Measurements from ENCODE around the gene INCA1. TPM values are rescaled to one million over a fixed set of nuclear protein-coding genes. Genes with fewer than 3 reads are reported as not detected.

INCA1 gene
- total RNA-seq, 1 donor from 2014 or later, result 0.86 TPM

DNA sequence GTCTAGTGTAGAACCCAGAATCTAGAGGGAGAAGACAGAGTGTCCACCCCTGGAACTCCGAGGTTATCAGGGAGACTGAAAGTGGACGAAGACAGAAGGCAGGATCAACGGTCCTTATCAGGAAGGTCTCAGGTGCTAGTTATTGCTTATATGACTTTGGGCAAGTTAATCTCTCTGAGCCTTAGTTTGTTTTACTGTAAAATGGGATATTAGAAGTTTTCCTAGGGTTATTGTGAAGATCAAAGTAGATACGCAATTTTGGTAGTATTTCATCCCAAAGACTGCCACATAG, 56.1 kb downstream of the INCA1 start:
- H3K4me1 Mint-ChIP-seq, result peaks cover 56% of the 10 kb centered on the region
- no peak for DNase-seq (ENCODE audit: low read depth, low spot score)
- peak overlapping the region; percentile 53 for H3K27ac Mint-ChIP-seq (ENCODE audit: unreplicated experiment)
- TF ChIP-seq, protein P1, sequence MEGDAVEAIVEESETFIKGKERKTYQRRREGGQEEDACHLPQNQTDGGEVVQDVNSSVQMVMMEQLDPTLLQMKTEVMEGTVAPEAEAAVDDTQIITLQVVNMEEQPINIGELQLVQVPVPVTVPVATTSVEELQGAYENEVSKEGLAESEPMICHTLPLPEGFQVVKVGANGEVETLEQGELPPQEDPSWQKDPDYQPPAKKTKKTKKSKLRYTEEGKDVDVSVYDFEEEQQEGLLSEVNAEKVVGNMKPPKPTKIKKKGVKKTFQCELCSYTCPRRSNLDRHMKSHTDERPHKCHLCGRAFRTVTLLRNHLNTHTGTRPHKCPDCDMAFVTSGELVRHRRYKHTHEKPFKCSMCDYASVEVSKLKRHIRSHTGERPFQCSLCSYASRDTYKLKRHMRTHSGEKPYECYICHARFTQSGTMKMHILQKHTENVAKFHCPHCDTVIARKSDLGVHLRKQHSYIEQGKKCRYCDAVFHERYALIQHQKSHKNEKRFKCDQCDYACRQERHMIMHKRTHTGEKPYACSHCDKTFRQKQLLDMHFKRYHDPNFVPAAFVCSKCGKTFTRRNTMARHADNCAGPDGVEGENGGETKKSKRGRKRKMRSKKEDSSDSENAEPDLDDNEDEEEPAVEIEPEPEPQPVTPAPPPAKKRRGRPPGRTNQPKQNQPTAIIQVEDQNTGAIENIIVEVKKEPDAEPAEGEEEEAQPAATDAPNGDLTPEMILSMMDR (conservative IDR thresholded peaks at IDR 0.05), result no peak
- H3K36me3 Mint-ChIP-seq (ENCODE audit: low read depth), result peaks cover 19% of the 10 kb centered on the region
- H3K9me3 Mint-ChIP-seq, result no peaks in the 10 kb centered on the region
- H3K4me3 Mint-ChIP-seq, result peak overlapping the region; percentile 96
- H3K27me3 Mint-ChIP-seq (ENCODE audit: low read depth), result peaks cover 11% of the 10 kb centered on the region

DNA sequence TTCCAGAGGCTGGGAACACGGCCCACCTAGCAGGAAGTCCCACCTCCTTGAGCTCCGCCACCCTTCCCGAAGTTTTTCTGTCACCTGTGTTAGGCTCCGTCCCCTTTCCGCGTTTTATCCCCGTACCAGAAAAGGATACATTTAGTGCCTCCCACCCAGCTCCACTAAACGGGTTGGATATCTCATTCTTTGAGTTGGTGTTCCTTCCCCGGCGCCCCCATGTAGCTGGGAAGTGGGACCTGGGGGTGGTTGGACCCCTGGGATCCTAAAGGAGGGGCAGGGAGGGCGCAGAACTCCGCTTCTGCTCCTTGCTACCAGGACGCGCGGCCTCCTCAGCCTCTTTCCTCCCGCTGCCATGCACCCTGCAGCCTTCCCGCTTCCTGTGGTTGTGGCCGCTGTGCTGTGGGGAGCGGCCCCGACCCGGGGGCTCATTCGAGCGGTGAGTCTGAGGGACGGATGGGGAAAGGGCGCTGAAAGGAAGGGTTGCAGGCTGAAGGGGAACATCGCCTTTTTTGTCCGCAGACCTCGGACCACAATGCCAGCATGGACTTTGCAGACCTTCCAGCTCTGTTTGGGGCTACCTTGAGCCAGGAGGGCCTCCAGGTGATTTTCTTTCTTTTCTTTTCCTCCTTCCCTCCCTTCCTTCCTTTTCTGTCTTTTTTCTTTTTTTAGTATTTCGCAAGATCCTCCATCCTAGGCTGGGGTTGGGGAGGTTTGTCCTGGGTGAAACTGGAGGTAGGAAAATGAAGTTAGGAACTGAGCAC, 56.6 kb downstream of the INCA1 start:
- TF ChIP-seq, protein P1 (conservative IDR thresholded peaks at IDR 0.05), result no peak
- no peaks in the 10 kb centered on the region for H3K9me3 Mint-ChIP-seq
- H3K4me1 Mint-ChIP-seq, result peaks cover 54% of the 10 kb centered on the region
- no peak for DNase-seq (ENCODE audit: low read depth, low spot score)
- peak overlapping the region; percentile 99 for H3K27ac Mint-ChIP-seq (ENCODE audit: unreplicated experiment)
- H3K36me3 Mint-ChIP-seq (ENCODE audit: low read depth), result peaks cover 21% of the 10 kb centered on the region
- peak overlapping the region; percentile 96 for H3K4me3 Mint-ChIP-seq
- peaks cover 11% of the 10 kb centered on the region for H3K27me3 Mint-ChIP-seq (ENCODE audit: low read depth)

DNA sequence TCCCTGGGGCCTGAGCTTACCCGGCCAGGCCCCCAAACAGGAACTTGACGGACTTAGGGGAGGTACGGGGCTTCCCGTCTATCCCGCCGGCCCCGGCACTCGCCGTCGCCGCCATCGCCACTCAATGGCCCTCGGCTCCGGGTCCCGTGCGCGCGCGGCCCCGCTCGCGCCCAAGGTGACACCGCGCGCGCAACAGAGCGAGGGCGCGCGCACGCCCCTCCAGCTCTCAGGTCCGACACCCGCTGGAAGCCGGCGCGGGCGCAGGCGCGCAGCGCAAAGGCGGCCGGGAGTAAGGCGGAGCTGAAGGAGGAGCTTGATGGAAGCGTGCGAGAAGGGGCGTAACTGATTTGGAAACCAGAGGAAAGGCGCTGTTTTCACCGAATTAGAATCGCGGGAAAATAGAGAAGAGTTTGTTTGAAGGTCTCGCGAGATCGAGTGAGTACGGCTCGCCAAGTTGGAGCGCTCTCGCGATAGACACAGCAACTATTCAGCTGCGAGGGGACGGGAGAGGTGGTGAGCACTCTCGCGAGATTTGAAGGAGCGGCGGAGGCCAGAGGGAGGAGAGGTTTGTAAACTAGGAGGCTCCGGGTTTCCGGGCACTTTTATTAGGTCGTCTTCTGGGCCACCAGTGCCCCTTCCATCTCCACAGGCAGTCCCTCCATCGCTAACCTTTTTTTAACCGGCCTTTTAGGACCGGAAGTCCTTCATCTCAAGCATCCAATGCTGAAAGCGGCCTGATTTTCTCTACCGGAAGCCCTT, 57.3 kb downstream of the INCA1 start, which contains the start of the genes RNF167 and SLC25A11:
Gene RNF167, plus strand, starts transcription at position 473 of the 759 bp plus-strand sequence. CDS start 642 bp downstream, outside the sequence.
Gene SLC25A11, minus strand, starts transcription at position 251 of the 759 bp plus-strand sequence. Its CDS starts 136 bp downstream, at position 115.
- TF ChIP-seq, protein P1 (conservative IDR thresholded peaks at IDR 0.05), result no peak
- H3K4me3 Mint-ChIP-seq, result peak within 1 kb of the TSS; percentile 96
- H3K27ac Mint-ChIP-seq (ENCODE audit: unreplicated experiment), result peak within 1 kb of the TSS; percentile 99
- DNase-seq (ENCODE audit: low read depth, low spot score), result peak; percentile 91
- H3K9me3 Mint-ChIP-seq, result no peaks in the 10 kb centered on the region
- H3K36me3 Mint-ChIP-seq (ENCODE audit: low read depth), result peaks cover 13% of the 10 kb centered on the region
- peaks cover 6% of the 10 kb centered on the region for H3K27me3 Mint-ChIP-seq (ENCODE audit: low read depth)
- H3K4me1 Mint-ChIP-seq, result peaks cover 46% of the 10 kb centered on the region

DNA sequence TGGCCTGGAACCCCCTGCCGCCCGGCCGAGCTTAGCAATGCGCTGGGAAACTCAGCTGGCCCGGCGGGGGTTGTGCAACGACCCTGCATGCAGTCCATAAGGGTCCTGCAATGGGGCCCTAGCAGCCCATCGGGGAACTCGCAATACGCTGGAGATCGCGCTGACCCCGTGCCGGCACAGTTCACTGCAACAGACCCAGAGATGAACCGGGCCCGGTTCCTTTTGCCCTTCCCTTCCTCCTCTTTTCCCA, 57.9 kb downstream of the INCA1 start:
- H3K9me3 Mint-ChIP-seq, result no peaks in the 10 kb centered on the region
- H3K27me3 Mint-ChIP-seq (ENCODE audit: low read depth), result peaks cover 6% of the 10 kb centered on the region

DNA sequence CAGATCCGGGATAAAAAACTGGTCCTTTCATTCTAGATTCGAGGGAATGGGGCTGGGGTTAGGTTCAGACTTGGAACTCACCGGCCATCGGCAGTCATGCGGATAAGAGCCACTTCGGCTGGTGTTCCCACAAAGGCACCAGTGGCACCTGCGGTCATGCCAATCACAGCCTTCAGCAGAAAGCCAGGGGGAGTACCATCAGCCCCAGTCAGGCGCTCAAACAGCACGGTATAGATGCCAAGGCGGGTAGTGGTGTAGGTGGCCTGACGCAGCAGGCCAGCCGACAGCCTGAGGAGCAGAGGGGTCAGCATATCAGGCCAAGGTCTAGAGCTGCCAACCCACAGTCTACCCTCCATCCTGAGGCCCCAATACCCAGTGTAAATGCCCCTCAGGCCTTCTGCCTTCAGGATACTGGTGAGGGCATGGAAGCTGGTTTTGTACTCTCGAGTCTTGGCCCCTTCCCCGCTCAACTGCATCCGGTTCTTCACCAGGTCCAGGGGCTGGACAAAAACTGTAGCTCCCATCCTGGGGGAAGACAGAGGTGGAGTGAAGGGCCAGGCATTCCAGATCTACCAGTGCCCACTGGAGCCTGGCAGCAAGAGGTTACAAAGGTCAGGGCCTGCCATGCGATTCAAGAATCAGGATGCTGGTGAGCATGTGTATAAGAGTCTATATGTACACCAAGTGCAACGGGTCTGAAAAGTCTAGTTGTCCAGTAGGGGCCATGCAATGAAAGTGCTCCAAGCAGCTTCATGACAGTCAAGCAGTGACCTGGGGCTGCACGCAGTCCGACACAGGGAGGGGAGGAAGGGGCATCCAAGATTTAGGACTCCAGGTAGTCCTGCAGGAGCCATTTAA, 58.4 kb downstream of the INCA1 start:
- TF ChIP-seq, protein P1 (conservative IDR thresholded peaks at IDR 0.05), result no peak
- H3K9me3 Mint-ChIP-seq, result no peaks in the 10 kb centered on the region
- H3K4me3 Mint-ChIP-seq, result peak overlapping the region; percentile 96
- H3K27ac Mint-ChIP-seq (ENCODE audit: unreplicated experiment), result peak overlapping the region; percentile 96
- DNase-seq (ENCODE audit: low read depth, low spot score), result no peak
- H3K27me3 Mint-ChIP-seq (ENCODE audit: low read depth), result peaks cover 6% of the 10 kb centered on the region
- H3K36me3 Mint-ChIP-seq (ENCODE audit: low read depth), result peaks cover 10% of the 10 kb centered on the region
- peaks cover 51% of the 10 kb centered on the region for H3K4me1 Mint-ChIP-seq

More for the DNA sequence above, 57.9 kb downstream of the INCA1 start:
- Mint-ChIP-seq H3K4me1 (peaks cover 48% of the 10 kb centered on the region), H3K36me3 (ENCODE audit: low read depth) (peaks cover 12% of the 10 kb centered on the region), H3K27ac (ENCODE audit: unreplicated experiment) (peak overlapping the region; percentile 96), H3K4me3 (peak overlapping the region; percentile 96)
- TF ChIP-seq, protein P1 (conservative IDR thresholded peaks at IDR 0.05), result no peak
- DNase-seq (ENCODE audit: low read depth, low spot score), result peak; percentile 30

Measured in neural crest cell (in vitro differentiated cells).